ENCODE results near the gene CNRIP1.
A peak's percentile ranks its signal among the peaks of the same experiment; 100 is the strongest.

The CNRIP1 gene

GRCh38 chr2:68294187-68294586, 25.6 kb downstream of the CNRIP1 start:
- no peak for TF ChIP-seq NFIC (IDR thresholded peaks at IDR 0.05)
- TF ChIP-seq EP300 (IDR thresholded peaks at IDR 0.05; ENCODE audit: borderline replicate concordance): no peak
- no peak for TF ChIP-seq MAX (IDR thresholded peaks at IDR 0.05)
- TF ChIP-seq, protein P1, sequence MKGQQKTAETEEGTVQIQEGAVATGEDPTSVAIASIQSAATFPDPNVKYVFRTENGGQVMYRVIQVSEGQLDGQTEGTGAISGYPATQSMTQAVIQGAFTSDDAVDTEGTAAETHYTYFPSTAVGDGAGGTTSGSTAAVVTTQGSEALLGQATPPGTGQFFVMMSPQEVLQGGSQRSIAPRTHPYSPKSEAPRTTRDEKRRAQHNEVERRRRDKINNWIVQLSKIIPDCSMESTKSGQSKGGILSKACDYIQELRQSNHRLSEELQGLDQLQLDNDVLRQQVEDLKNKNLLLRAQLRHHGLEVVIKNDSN (IDR thresholded peaks at IDR 0.05): no peak
- no peak for TF ChIP-seq FOXM1 (IDR thresholded peaks at IDR 0.05; ENCODE audit: borderline replicate concordance, low read depth)
- no peak for TF ChIP-seq ZBTB7A (IDR thresholded peaks at IDR 0.05; ENCODE audit: low read depth)
- TF ChIP-seq YY1 (IDR thresholded peaks at IDR 0.05; ENCODE audit: low read depth): no peak
- no peak for TF ChIP-seq TEAD4 (IDR thresholded peaks at IDR 0.05)

DNA sequence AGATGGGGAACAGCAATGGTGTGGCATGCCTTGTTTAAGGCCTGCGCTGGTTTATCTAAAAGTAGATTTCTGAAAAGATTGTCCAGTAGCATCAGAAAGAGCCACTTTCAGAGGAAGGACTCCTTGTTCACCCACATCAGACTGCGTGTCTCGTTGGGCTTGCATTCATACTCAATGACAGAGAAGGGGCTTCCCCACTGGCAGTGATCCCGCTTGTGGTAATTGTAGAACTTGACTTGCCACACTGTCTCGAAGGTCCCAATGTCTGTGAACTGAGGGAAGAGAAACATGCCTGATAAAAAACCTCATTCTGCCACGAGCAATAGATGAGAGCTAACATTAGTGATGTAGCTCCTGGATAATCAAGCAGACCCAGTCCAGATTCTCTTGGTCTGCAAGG, 26.0 kb downstream of the CNRIP1 start:
- no peak for TF ChIP-seq EGR1 (IDR thresholded peaks at IDR 0.05)
- no peak for TF ChIP-seq REST (IDR thresholded peaks at IDR 0.05; ENCODE audit: low read depth)
- no peak for TF ChIP-seq YY1 (IDR thresholded peaks at IDR 0.05; ENCODE audit: low read depth)
- TF ChIP-seq CREB1 (IDR thresholded peaks at IDR 0.05; ENCODE audit: low read depth): no peak
- no peak for TF ChIP-seq NFIC (IDR thresholded peaks at IDR 0.05)
- TF ChIP-seq TAF1 (IDR thresholded peaks at IDR 0.05; ENCODE audit: low read depth): no peak
- no peak for TF ChIP-seq TCF12 (IDR thresholded peaks at IDR 0.05; ENCODE audit: low read depth)
- TF ChIP-seq TEAD4 (IDR thresholded peaks at IDR 0.05): no peak

- TF ChIP-seq NFIC (IDR thresholded peaks at IDR 0.05) (no peak), EP300 (IDR thresholded peaks at IDR 0.05; ENCODE audit: borderline replicate concordance) (no peak), YY1 (IDR thresholded peaks at IDR 0.05; ENCODE audit: low read depth) (no peak), EGR1 (IDR thresholded peaks at IDR 0.05) (no peak), FOXM1 (IDR thresholded peaks at IDR 0.05; ENCODE audit: borderline replicate concordance, low read depth) (no peak), TCF12 (IDR thresholded peaks at IDR 0.05; ENCODE audit: low read depth) (no peak), REST (IDR thresholded peaks at IDR 0.05; ENCODE audit: low read depth) (no peak), MAX (IDR thresholded peaks at IDR 0.05) (no peak), TAF1 (IDR thresholded peaks at IDR 0.05; ENCODE audit: low read depth) (no peak)
- TF ChIP-seq, protein P1 (IDR thresholded peaks at IDR 0.05): no peak
Measured at GRCh38 chr2:68293024-68293423, 26.7 kb downstream of the CNRIP1 start.

DNA sequence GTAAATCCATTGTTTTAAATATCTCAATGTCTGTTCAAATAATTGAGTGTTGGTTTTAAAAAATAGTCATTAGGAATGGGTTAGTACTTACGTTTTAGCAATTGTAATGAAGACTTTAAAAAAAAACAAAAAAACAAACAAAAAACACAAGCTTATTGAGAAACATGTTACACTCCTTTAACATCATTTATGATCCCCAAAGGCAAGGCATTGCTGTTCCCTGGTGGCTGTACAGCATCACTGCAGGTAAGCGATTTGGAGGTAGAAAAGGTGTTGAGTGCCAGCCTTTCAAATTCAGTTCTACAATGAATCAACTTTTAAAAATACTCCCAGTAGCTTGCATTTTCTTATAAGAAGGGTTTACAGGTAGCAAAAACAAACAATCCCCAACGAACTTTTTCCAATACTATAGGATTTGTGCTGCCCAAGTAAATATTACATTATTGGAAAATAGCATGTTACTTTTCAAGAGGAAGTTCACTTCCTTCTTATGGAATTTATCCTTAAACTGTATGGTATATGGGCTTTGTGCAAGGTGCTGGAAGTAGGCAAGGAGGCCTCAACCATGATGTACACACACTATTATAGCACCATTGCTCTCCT, 27.5 kb downstream of the CNRIP1 start:
- TF ChIP-seq NFIC (IDR thresholded peaks at IDR 0.05) (no peak), RAD21 (IDR thresholded peaks at IDR 0.05; ENCODE audit: low read depth) (peak; percentile 87)

DNA sequence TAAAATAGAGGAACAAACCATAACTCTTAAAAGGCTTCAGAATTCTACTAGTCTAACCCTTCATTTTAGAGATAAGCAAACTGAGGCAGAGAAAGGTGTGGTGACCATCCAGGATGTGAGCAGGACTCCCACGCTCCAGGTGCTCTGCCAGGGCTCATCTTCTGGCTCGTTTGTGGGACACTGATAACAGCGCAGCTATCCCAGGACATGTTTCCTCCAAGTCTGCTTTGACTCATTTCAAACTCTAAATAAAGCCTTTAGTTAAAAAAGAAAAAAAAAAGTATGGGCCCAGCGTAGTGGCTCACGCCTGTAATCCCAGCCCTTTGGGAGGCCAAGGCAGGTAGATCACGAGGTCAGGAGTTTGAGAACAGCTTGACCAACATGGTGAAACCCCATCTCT, 28.4 kb downstream of the CNRIP1 start:
- no peak for TF ChIP-seq EGR1 (IDR thresholded peaks at IDR 0.05)
- TF ChIP-seq REST (IDR thresholded peaks at IDR 0.05; ENCODE audit: low read depth): no peak
- TF ChIP-seq YY1 (IDR thresholded peaks at IDR 0.05; ENCODE audit: low read depth): no peak
- no peak for TF ChIP-seq EP300 (IDR thresholded peaks at IDR 0.05; ENCODE audit: borderline replicate concordance)
- no peak for TF ChIP-seq CEBPB (IDR thresholded peaks at IDR 0.05)
- TF ChIP-seq NFIC (IDR thresholded peaks at IDR 0.05): no peak
- no peak for TF ChIP-seq CREB1 (IDR thresholded peaks at IDR 0.05; ENCODE audit: low read depth)
- TF ChIP-seq TEAD4 (IDR thresholded peaks at IDR 0.05): no peak
- TF ChIP-seq, protein P1 (IDR thresholded peaks at IDR 0.05): no peak
- no peak for TF ChIP-seq TCF12 (IDR thresholded peaks at IDR 0.05; ENCODE audit: low read depth)
- TF ChIP-seq TAF1 (IDR thresholded peaks at IDR 0.05; ENCODE audit: low read depth): no peak
- no peak for TF ChIP-seq MAX (IDR thresholded peaks at IDR 0.05)
- no peak for TF ChIP-seq ZBTB7A (IDR thresholded peaks at IDR 0.05; ENCODE audit: low read depth)
- no peak for TF ChIP-seq FOXM1 (IDR thresholded peaks at IDR 0.05; ENCODE audit: borderline replicate concordance, low read depth)
- no peak for TF ChIP-seq RAD21 (IDR thresholded peaks at IDR 0.05; ENCODE audit: low read depth)
